Activated CD4-positive, alpha-beta T cell treated with anti-CD3 and anti-CD28 coated beads, Interleukin-2, Interleukin-6, amounts not matched to agents 100 ng/mL and 50 ng/mL, durations not matched to agents 16 hours and 8 hours (primary cell): ENCODE results near the gene SCAMP3.
A peak's percentile ranks its signal among the peaks of the same experiment; 100 is the strongest.
"Not testable (repeated sequence)": the region's sequence is repeated elsewhere in the genome, so short reads cannot be mapped to it uniquely, and the experiment has no call there.

ENCODE experiments used
- DNase-seq: peaks from one replicate; pipeline ENCODE4 v3.0.0-alpha.2; 2020

The SCAMP3 gene

DNA sequence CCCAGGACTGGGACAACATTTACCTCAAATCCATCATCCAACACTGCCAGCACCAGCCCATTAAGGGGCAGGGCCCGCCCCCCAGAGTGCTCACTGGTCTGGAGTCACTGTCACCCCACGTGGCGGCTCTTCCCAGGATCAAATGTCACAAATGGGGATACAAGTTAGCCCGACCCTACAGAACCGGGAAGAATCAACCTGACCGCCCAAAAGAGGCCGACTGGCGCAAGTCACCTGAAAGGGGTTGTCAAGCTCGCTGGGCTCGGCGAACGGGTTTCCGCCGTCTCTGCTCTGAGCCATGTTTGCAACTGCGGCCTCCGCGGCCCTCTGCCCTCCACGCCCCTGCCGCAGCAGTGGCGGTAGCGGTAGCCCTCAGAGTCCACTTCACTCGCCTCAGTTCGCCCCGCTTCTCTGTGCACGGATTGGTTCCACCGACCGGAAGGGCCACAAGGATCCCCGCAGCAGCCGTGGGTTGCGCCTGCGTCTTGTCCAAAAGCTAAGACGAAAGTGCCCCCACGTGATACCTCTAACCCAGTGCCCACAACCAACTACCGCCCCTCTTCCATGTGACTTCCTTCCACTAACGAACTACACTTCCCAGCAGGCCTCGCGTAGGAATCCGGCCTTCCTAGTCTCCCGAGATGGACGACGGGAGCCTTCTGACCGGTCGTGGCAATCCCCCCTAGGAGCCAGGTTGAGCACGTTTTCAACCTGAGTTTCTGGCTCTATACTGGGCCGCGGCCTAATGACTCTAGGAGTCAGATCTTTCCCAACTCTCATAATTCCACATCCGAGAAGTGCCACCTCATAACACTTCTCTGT, at the start of gene SCAMP3:
SCAMP3 (minus strand) TSS at position 509 of the 822 bp plus-strand sequence; CDS start at position 300, 209 bp downstream.
- peak; percentile 96 for DNase-seq

- DNase-seq: peak; percentile 18
Observed at GRCh38 chr1:155309423-155310021, 47.4 kb upstream of the SCAMP3 start.

DNA sequence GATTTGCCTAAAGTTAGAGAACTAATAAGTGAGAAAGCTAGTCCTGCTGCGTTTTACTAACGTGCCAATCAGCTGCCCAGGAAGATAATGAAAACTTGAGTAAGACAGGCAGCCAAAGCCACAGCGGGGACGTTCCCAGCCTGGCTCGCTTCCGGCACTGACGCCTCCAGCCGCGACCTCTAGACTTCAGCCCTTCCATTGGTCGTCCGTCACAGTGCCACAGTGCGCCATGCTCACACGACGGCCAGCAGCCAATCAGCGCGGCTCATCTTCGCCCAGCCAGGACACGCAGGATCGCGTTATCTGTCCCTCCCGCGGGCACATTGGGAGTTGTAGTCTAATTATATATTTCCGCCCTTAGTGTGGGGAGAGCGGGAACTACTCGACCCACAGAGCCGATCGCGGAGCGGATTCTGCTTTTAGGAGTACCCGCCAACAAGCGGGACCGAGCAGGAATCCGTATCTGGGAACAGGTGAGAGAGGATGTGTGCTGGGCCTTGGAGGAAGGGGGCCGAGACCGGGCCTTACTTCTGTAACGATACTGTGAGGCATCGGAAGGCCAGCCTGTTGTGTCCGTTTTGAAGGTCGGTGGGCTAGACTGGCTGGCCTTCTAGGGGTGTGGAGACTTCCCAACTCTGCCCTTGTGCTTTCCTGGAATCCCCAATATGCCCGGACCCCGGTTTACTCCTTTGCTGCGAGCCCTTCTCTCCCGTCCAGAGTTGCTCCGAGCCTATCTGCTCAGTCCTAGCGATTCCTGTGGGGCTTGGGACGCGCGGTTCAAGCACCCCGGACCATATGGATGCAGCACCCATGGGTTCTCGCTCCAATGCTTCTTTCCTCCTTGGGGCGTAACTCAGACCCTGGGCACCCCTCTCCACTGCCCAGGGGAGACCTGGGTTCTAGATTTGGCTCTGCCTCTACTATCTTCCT, 46.6 kb upstream of the SCAMP3 start, which contains the start of gene FDPS:
FDPS (plus strand) TSS at position 374 of the 930 bp plus-strand sequence. CDS start 924 bp downstream, outside the sequence.
- DNase-seq: peak; percentile 99

GRCh38 chr1:155307247-155307740, 45.1 kb upstream of the SCAMP3 start:
- DNase-seq: peak; percentile 39

GRCh38 chr1:155305881-155306391, 43.8 kb upstream of the SCAMP3 start:
- no peak for DNase-seq

GRCh38 chr1:155304558-155305063, 42.5 kb upstream of the SCAMP3 start:
- DNase-seq: no peak

DNA sequence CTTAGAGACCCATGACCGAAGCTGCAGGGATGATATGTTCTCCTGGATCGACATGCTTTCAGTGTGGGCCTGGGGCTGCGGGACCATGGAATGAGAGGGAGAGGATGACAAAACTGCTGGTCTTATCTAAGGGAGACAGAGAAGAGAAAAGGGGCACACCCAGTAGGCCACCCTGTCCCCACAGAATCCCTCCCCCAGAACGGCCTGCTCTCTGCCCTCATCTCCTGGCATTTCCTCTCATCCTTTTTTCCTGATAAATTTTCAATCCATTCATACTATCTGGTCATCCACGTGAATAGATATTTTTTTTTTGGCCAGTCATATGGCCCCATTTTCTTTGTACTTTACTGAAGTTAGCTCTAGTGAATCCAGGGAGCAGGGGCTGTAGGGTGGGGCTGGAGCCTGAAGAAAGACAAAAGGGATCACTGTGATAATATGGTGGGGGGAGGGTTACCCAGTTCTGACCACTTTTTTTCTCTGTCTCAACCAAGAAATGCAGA, 39.2 kb upstream of the SCAMP3 start, which contains the start of gene PKLR:
PKLR (minus strand) TSS at position 97 of the 500 bp plus-strand sequence; CDS start at position 54, 43 bp downstream.
- no peak for DNase-seq

- no peak for DNase-seq
Observed at GRCh38 chr1:155300553-155301329, 38.6 kb upstream of the SCAMP3 start.

DNA sequence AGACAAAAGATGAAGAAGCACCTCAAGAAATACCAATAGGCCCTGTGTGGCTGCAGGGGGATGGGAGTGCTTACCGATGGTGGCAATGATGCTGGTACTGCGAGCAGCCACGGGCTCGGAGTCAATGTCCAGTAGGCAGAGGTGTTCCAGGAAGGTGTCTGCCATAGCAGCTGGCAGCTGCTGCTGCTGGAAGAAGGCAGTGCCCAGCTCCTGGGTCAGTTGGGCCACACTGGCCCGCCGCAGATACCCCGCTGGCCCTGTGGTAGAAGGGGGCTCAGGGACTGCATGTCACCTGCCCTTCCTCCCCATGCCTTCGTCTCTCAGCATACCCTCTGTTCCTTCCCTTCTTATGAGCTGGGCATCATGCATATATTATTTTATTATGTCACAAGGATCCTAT, 37.9 kb upstream of the SCAMP3 start:
- DNase-seq: no peak

DNA sequence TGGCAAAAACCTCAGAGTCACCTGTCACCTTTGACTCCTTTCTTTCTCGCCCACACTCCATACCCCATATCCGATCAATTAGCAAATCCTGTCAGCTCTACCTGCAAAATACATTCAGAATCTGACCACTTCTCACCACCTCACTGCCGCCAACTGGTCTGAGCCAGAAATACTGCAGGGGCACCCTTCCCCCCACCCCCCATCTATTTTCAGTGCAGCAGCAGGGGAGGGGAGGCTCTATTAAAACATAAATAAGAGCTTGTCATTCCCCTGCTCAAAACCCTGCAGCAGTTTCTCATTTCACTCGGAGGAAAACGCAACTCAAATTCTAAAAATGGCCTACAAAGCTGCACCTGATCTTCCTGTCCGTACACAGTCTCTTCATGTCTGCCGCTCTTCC, 35.2 kb upstream of the SCAMP3 start:
- no peak for DNase-seq

DNA sequence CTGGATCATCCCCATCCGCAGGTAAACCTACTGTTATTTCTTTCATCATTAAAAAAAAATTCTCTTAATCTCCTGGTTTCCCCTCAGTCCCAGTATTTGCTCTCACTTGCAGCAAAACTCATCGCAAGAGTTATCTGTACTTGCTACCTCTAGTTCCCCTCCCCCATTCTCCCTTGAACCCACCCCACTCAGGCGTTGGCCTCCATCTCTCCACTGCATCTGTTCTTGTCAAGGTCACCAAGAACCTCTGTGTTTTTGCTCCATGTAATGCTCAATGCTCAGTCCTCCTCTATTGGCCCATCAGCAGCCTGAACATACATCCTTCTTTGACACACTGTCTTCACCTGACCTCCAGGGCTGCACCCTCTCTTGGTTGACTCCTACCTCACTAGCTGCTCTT, 34.5 kb upstream of the SCAMP3 start:
- no peak for DNase-seq

DNA sequence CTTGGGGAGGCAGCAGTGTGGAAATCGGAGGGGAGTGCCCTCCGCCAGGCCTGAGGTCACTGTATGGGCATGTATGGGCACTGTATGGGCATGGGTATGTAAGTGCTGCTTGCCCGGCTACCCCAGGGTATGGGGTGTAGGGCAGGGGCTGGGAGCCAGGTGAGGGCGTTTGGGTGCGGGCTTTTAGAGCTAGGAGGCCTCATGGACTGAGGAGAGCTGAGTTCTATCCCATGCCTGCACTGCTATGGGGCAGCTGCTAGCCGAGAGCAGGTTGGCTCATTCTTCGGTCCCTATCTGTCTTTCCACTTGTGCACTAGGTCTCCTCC, 33.7 kb upstream of the SCAMP3 start:
- DNase-seq: no peak

GRCh38 chr1:155295183-155295941, 33.2 kb upstream of the SCAMP3 start:
- no peak for DNase-seq

DNA sequence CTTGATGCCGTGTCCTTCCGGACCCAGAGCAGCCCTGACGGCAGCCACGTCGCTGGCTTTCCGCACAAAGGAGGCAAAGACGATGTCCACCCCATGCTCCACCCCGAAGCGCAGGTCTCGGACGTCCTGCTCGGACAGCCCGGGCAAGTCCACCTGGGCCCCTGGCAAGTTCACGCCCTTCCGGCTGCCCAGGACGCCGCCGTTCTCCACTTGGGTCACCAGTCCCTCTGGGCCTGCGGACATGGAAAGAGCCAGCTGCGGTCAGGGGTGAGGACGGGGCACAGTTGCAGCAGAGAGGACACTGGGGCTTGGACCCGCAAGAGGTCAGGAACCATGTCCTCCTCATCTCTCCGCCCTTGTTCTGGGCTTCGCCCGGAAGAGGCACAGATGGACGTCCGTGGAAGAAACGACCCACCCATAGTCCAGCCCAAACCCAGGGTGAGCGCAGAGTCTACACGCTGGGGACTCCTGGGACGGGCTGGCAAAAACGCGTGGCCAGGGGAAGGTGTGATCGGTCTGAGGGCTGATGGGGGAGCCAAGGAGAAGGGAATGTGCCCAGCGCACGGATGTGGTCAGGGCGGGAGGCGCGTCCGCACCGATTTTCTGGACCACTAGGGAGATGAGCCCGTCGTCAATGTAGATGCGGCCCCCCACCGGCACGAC, 32.5 kb upstream of the SCAMP3 start:
- DNase-seq: no peak

GRCh38 chr1:155293086-155293749, 31.1 kb upstream of the SCAMP3 start:
- DNase-seq: no peak

DNA sequence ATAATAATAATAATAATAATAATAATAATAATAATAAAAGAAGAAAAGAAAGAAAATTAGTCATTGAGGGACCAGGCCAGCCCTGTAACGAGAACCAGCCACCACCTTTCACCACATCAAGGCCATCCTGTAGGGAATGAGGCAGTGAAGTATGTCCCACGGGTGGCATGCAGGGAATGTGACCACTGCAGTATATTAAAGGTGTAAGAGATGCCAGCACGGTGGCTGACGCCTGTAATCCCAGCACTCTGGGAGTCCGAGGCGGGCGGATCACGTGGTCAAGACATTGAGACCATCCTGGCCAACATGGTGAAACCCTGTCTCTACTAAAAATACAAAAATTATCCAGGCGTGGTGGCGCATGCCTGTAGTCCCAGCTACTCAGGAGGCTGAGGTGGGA, 28.8 kb upstream of the SCAMP3 start:
- not testable (repeated sequence) for DNase-seq

DNA sequence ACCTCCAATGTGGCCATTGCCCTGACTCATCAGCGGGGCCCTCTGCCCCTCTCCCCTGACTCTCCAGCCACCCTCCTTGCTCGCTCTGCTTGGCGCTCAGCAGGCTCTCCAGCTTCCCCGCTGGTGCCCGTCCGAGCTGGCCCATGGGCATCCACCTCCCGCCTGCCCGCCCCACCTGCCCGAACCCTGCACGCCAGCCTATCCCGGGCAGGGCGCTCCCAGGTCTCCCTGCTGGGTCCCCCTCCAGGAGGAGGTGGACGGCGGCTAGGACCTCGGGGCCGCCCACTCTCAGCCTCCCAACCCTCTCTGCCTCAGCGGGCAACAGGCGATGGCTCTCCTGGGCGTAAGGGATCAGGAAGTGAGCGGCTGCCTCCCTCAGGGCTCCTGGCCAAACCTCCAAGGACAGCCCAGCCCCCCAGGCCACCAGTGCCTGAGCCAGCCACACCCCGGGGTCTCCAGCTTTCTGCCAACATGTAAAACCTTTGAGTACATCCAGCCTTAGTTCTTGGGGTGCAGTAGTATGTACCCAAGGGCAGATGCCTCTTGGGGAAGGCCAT, 25.9 kb upstream of the SCAMP3 start:
- DNase-seq: no peak

- DNase-seq: no peak
Observed at GRCh38 chr1:155286544-155286943, 24.4 kb upstream of the SCAMP3 start.

- DNase-seq: no peak
Observed at GRCh38 chr1:155285631-155286044, 23.5 kb upstream of the SCAMP3 start.
